ENCODE data around the gene TRPC4.

TRPC4 gene

GRCh38 chr13:37906880-37907279, 37.3 kb upstream of the TRPC4 start:
- DNase-seq (ENCODE audit: low read depth) = no peak
- no peak overlapping the region for H3K4me3 ChIP-seq (ENCODE audit: low read depth, low read length)
- TF ChIP-seq CTCF (IDR thresholded peaks at IDR 0.05; ENCODE audit: low read depth, low read length) = no peak
- no peak for TF ChIP-seq MAX (IDR thresholded peaks at IDR 0.05; ENCODE audit: low read depth, low read length)
- TF ChIP-seq MYC (IDR thresholded peaks at IDR 0.05; ENCODE audit: low read depth, low read length) = no peak
- TF ChIP-seq POLR2A (IDR thresholded peaks at IDR 0.05; ENCODE audit: extremely low read depth, insufficient read length) = no peak

- DNase-seq (ENCODE audit: low read depth) = no peak
- TF ChIP-seq MYC (IDR thresholded peaks at IDR 0.05; ENCODE audit: low read depth, low read length) (no peak), MAX (IDR thresholded peaks at IDR 0.05; ENCODE audit: low read depth, low read length) (no peak), CTCF (IDR thresholded peaks at IDR 0.05; ENCODE audit: low read depth, low read length) (no peak), POLR2A (IDR thresholded peaks at IDR 0.05; ENCODE audit: extremely low read depth, insufficient read length) (no peak)
- no peak overlapping the region for H3K4me3 ChIP-seq (ENCODE audit: low read depth, low read length)
These were observed 36.2 kb upstream of the TRPC4 start for GRCh38 chr13:37905736-37906135.

- TF ChIP-seq MYC (IDR thresholded peaks at IDR 0.05; ENCODE audit: low read depth, low read length) (no peak), MAX (IDR thresholded peaks at IDR 0.05; ENCODE audit: low read depth, low read length) (no peak), CTCF (IDR thresholded peaks at IDR 0.05; ENCODE audit: low read depth, low read length) (no peak), POLR2A (IDR thresholded peaks at IDR 0.05; ENCODE audit: extremely low read depth, insufficient read length) (no peak)
- no peak overlapping the region for H3K4me3 ChIP-seq (ENCODE audit: low read depth, low read length)
- DNase-seq (ENCODE audit: low read depth) = no peak
These were observed 30.2 kb upstream of the TRPC4 start for GRCh38 chr13:37899753-37900152.

DNA sequence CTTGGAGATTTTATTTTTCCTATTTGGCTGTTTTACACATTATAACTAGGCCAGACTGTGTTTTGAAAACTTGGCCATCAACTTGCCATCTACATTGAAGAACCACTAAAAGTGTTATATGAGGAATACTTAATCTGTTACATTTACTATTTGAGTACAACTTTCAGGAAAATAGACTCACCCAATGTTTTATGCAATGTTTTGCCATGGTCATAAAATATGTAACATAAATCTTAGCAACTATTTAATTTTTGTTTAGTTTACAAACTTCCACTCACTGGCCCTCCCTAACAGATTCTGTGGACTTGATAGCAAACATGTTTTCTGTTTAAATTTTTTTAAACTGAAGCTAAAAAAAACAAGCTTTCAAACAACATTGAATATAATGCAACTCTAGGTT, 23.7 kb upstream of the TRPC4 start:
- TF ChIP-seq MAX (IDR thresholded peaks at IDR 0.05; ENCODE audit: low read depth, low read length) (no peak), CTCF (IDR thresholded peaks at IDR 0.05; ENCODE audit: low read depth, low read length) (no peak), POLR2A (IDR thresholded peaks at IDR 0.05; ENCODE audit: extremely low read depth, insufficient read length) (no peak), MYC (IDR thresholded peaks at IDR 0.05; ENCODE audit: low read depth, low read length) (no peak)
- no peak for DNase-seq (ENCODE audit: low read depth)
- H3K4me3 ChIP-seq (ENCODE audit: low read depth, low read length) = no peak overlapping the region

DNA sequence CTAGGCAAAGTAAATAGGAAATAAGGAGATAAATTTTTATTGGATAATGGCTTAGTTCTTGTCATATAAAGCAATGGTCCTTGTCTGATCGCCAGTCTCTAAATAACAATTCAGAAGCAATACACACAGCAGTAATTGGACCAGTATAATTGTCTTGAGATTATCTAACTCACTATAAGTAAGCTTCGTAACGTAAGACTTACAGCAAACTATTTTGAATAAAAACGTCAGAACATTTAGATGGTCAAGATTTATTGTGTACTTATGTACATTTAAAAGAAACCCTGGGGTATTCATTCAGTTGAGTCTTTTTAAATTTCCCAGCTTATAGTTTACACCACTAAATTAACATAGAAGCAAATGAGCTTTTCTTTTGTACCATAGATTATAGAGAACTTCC, 20.2 kb upstream of the TRPC4 start:
- no peak for DNase-seq (ENCODE audit: low read depth)
- H3K4me3 ChIP-seq (ENCODE audit: low read depth, low read length) = no peak overlapping the region
- TF ChIP-seq MAX (IDR thresholded peaks at IDR 0.05; ENCODE audit: low read depth, low read length) = no peak
- TF ChIP-seq CTCF (IDR thresholded peaks at IDR 0.05; ENCODE audit: low read depth, low read length) = no peak

DNA sequence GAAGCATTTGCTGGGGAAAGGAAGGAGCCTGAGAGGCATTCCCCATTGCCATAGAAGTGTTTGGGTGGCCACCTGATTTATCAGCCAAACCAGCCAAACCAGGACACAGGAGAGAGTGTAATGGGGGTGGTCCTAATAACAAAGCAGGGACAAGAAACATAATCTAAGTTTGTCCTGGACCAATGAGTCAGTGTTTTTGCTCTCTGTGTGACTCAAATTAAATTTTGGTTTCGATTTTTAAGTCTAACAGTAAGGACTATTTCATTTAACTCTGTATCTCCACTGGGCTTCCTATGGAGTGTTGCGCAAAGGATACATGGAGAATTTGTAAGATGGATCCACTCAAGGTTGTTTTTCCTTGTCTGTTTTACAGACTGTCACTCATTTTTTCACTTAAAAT, 19.5 kb upstream of the TRPC4 start:
- TF ChIP-seq MAX (IDR thresholded peaks at IDR 0.05; ENCODE audit: low read depth, low read length) = no peak
- no peak for TF ChIP-seq CTCF (IDR thresholded peaks at IDR 0.05; ENCODE audit: low read depth, low read length)
- TF ChIP-seq MYC (IDR thresholded peaks at IDR 0.05; ENCODE audit: low read depth, low read length) = no peak
- no peak for TF ChIP-seq POLR2A (IDR thresholded peaks at IDR 0.05; ENCODE audit: extremely low read depth, insufficient read length)
- DNase-seq (ENCODE audit: low read depth) = no peak
- H3K4me3 ChIP-seq (ENCODE audit: low read depth, low read length) = no peak overlapping the region
